SK-N-MC (cell line): ENCODE measurements around the gene GPR135.

Experiments
- DNase-seq: peaks from one replicate; pipeline ENCODE4 v3.0.0-alpha.2; 2011; ENCODE audit warnings: low read depth, low spot score
- H3K27ac ChIP-seq: fragments of 200-600 bp; sonication (generic); 2 replicates; pipeline ENCODE4 v1.5.1; 2016; ENCODE audit warnings: mixed run types
- H3K36me3 ChIP-seq: fragments of 200-600 bp; sonication (generic); 2 replicates; pipeline ENCODE4 v1.6.1; 2017; ENCODE audit warnings: antibody characterized with exemption, low read length, mixed read lengths; ENCODE audit not compliant: insufficient read depth
- H3K4me3 ChIP-seq: fragments of 200-600 bp; sonication (generic); 2 replicates; pipeline ENCODE4 v1.5.1; 2016
- H3K9ac ChIP-seq: fragments of 200-600 bp; sonication (generic); 2 replicates; pipeline ENCODE4 v1.8.0; 2017; ENCODE audit warnings: mixed run types, mixed read lengths; ENCODE audit not compliant: insufficient read length
- H3K9me3 ChIP-seq: fragments of 200-600 bp; sonication (generic); 2 replicates; pipeline ENCODE4 v1.6.1; 2017; ENCODE audit warnings: low read depth, mild to moderate bottlenecking, antibody characterized with exemption, low read length, moderate library complexity, mixed read lengths
- EZH2 ChIP-seq: fragments of 200-600 bp; sonication (generic); IDR thresholded peaks from one replicate; pipeline ENCODE4 v1.6.1; 2017; ENCODE audit warnings: antibody characterized with exemption
- FOXP2 ChIP-seq: optimal IDR thresholded peaks from 2 replicates; pipeline ENCODE3; 2011; ENCODE audit warnings: mild to moderate bottlenecking, moderate library complexity; ENCODE audit not compliant: insufficient read depth; ENCODE audit errors: extremely low read length, control extremely low read depth
- POLR2AphosphoS5 ChIP-seq: IDR thresholded peaks from 2 replicates; pipeline ENCODE4 v1.6.1; 2012; ENCODE audit warnings: mild to moderate bottlenecking, low read depth, low read length, borderline replicate concordance

The GPR135 gene

GRCh38 chr14:59465316-59466135, at the start of gene GPR135:
GPR135 (minus strand) TSS chr14:59465380; CDS start chr14:59465226, 154 bp downstream.
- Histone ChIP-seq H3K27ac (no peak within 1 kb of the TSS), H3K9ac (no peak within 1 kb of the TSS), H3K9me3 (no peaks in the 10 kb centered on the region), H3K36me3 (peaks cover 30% of the 10 kb centered on the region), H3K4me3 (no peak within 1 kb of the TSS)
- no peak for DNase-seq
- TF ChIP-seq POLR2AphosphoS5: no peak
- TF ChIP-seq FOXP2: no peak
- no peak for TF ChIP-seq EZH2

- no peak overlapping the region for H3K4me3 ChIP-seq
- DNase-seq: no peak
- H3K9me3 ChIP-seq: no peaks in the 10 kb centered on the region
- no peak overlapping the region for H3K9ac ChIP-seq
- H3K36me3 ChIP-seq: no peaks in the 10 kb centered on the region
- no peak overlapping the region for H3K27ac ChIP-seq
- TF ChIP-seq EZH2: no peak
- TF ChIP-seq FOXP2: no peak
- TF ChIP-seq POLR2AphosphoS5: no peak
Observed at GRCh38 chr14:59511916-59512575, 46.9 kb upstream of the GPR135 start.

GRCh38 chr14:59510966-59511365, 45.8 kb upstream of the GPR135 start:
- TF ChIP-seq POLR2AphosphoS5: no peak
- no peak for TF ChIP-seq FOXP2
- TF ChIP-seq EZH2: no peak
- H3K9me3 ChIP-seq: no peaks in the 10 kb centered on the region

DNA sequence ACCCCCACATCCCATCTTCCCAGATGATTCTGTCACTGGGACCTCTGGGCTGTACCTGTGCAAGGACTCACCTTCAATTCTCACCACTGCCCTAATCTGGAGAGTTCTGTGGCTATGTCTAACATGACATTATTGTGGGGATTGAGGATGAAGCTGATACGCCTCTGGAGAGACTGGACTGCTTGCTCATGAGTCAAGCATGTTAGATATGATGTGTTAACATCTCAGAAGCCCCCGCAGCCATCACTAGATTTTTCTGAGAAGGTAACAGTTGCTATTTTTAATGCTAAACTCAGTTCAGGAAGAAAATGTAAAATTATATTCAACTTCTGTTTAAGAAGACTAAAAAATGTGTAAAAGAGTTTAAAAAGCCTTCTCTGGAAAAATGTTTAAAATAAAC, 44.8 kb upstream of the GPR135 start:
- H3K27ac ChIP-seq: no peak overlapping the region
- no peak overlapping the region for H3K9ac ChIP-seq
- no peaks in the 10 kb centered on the region for H3K36me3 ChIP-seq
- TF ChIP-seq FOXP2 (no peak), POLR2AphosphoS5 (no peak), EZH2 (no peak)
- H3K9me3 ChIP-seq: no peaks in the 10 kb centered on the region
- DNase-seq: no peak
- H3K4me3 ChIP-seq: no peak overlapping the region

More at GRCh38 chr14:59510966-59511365, 45.8 kb upstream of the GPR135 start:
- Histone ChIP-seq H3K36me3 (no peaks in the 10 kb centered on the region), H3K9ac (no peak overlapping the region), H3K4me3 (no peak overlapping the region), H3K27ac (no peak overlapping the region)
- DNase-seq: no peak

- no peak for DNase-seq
- no peak overlapping the region for H3K4me3 ChIP-seq
- H3K9ac ChIP-seq: no peak overlapping the region
- no peak overlapping the region for H3K27ac ChIP-seq
- TF ChIP-seq FOXP2: no peak
- TF ChIP-seq EZH2: no peak
- peaks cover 7% of the 10 kb centered on the region for H3K36me3 ChIP-seq
- H3K9me3 ChIP-seq: no peaks in the 10 kb centered on the region
Observed at GRCh38 chr14:59509101-59509500, 43.9 kb upstream of the GPR135 start.

GRCh38 chr14:59507752-59508103, 42.5 kb upstream of the GPR135 start:
- TF ChIP-seq POLR2AphosphoS5: no peak
- TF ChIP-seq FOXP2: no peak
- no peak for TF ChIP-seq EZH2
- H3K4me3 ChIP-seq: no peak overlapping the region
- H3K36me3 ChIP-seq: peaks cover 10% of the 10 kb centered on the region
- H3K9ac ChIP-seq: no peak overlapping the region
- no peak for DNase-seq
- H3K27ac ChIP-seq: no peak overlapping the region
- no peaks in the 10 kb centered on the region for H3K9me3 ChIP-seq

- Histone ChIP-seq H3K27ac (no peak overlapping the region), H3K9ac (no peak overlapping the region), H3K9me3 (no peaks in the 10 kb centered on the region), H3K36me3 (peaks cover 10% of the 10 kb centered on the region), H3K4me3 (no peak overlapping the region)
- no peak for TF ChIP-seq EZH2
- no peak for TF ChIP-seq POLR2AphosphoS5
- no peak for TF ChIP-seq FOXP2
- peak; percentile 47 for DNase-seq
Observed at GRCh38 chr14:59507063-59507751, 42.0 kb upstream of the GPR135 start.

DNA sequence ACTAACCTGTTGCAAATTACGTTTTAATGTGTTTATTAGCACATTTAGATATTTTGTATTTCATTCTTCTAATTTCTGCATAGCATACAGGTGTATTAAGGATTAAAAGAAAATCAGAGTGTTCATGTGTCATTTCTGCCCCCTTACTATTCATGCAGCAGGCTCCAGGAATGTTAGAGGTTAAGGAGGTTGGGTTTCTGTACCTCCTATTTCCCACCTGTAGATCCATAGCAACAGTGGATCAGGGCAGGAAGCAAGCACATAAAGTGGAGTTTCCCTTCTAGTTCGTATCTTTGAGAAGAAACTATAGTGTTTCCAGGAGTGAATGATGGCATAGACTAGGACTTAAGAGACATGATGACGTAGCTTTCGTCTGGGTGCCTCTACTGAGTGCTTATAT, 38.1 kb upstream of the GPR135 start:
- TF ChIP-seq POLR2AphosphoS5 (no peak), EZH2 (no peak), FOXP2 (no peak)
- Histone ChIP-seq H3K9me3 (no peaks in the 10 kb centered on the region), H3K36me3 (peaks cover 29% of the 10 kb centered on the region), H3K9ac (no peak overlapping the region), H3K4me3 (no peak overlapping the region), H3K27ac (no peak overlapping the region)
- DNase-seq: no peak
